Skin of body (tissue), 2 donors: ENCODE results near the gene FILIP1L. TPM values are rescaled to one million over a fixed set of nuclear protein-coding genes. Genes with fewer than 3 reads are reported as not detected.

Source experiments
- DNase-seq: peaks from one replicate; lab custom pipeline; 2025; lab: John Stamatoyannopoulos, UW
- total RNA-seq: library from RNA; depleted of rRNA; stranded (reverse); fragments of >200 nt; gene quantifications from one replicate; pipeline ENCODE4 v1.2.3, GENCODE V29; 2014

Gene FILIP1L
- total RNA-seq, 1 donor from 2014 or later: 40.1 TPM

DNA sequence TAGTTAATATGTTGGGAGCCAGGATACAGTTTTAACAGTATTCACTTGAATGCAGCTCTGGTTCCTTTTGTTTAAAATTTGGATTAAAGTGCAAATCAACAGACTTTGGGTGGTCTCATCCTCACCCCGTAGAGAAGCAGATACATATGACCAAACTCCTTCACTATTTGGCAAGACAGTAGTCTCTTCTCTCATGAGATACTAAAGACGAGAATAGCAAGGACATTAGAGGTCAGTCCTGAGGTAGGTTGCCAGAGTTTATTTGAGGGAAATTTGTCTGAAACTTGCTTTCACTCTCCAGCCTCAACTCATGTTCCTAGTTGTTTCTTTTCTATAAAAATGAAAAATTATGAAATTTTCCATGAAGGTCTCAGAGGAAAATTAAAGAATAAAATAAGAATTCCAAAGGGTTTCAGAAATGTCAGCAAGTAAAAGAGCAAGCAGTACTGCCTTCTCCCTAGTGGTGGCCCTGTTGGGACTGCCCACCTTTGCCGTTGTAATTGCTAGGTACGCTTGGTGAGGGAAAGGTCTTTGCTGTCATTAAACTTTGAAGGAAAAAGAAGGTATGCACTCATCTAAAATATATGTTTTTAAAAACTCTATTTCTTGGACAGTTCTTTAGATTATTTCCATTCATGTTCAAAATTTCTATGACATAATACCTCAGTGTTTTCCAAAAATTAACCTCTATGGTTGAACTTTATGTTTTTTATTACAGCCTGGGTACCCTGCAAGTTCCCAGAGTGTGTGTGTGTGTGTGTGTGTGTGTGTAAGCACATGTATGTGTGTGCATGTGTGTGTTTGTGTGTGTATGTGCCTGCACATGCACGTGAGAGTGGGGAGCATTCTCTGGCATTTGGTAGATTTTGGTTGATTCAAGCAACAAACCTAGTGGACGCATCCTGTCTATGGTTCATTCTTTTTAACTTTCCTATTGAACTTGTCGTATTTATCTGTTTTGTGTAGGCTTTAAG is 185.2 kb downstream of the FILIP1L start:
- DNase-seq: peak; percentile 68

DNA sequence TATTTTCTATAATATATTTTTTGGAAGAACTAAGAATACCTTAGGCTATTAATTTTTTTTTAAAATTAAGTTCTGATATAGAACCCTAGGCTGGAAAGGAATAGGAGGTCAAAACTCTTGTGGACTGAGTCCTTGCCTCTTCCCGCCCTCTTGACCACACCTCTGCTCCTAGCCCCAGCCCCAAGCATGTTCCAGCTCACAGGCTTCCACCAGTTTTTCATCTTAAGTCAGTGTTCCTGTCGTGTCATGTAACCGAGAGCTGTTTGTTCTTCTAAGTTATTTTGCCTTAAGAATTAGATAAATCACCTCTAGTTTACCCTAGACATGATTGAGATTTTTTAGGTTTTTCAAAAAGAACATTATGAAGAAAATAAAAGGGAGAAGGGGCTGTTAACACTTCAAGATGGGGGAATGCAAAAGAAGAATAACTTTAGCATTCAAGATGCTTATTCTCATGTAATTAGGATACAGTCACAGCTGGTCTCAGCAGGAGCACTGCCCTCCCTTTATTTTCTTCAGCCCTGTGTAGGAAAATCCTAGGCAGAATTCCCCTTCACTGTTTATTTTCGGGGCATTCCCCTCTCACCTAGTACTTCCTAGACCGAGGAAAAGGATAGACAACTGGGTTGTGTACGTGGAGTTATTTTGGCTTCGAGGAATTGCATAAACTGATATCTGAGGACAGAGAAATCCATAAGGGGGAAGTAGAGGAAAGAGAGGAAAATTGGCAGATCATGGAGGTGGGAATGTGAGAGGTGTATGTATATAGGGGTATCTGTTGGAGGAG is 186.4 kb downstream of the FILIP1L start:
- DNase-seq: no peak

GRCh38 chr3:99925584-99926230 is 188.6 kb downstream of the FILIP1L start:
- DNase-seq: peak; percentile 76

DNA sequence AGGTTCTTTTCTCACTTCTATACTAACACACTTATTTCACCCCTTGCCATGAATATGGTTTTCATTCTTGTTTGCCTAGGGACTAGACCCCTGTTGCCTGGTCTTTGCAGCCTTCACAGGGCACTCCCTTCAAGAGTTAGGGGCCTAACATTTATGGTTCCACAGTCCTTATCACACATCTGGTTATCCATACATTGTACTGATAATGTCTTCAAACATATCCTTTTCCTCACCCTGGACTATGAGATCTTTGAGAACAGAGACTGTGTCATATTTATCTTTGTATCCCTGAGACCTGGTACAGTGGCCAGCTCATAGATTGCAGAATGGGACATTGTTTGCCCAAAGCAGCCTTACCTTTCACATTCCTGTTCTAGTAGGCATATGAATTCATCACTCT is 190.4 kb downstream of the FILIP1L start:
- no peak for DNase-seq

DNA sequence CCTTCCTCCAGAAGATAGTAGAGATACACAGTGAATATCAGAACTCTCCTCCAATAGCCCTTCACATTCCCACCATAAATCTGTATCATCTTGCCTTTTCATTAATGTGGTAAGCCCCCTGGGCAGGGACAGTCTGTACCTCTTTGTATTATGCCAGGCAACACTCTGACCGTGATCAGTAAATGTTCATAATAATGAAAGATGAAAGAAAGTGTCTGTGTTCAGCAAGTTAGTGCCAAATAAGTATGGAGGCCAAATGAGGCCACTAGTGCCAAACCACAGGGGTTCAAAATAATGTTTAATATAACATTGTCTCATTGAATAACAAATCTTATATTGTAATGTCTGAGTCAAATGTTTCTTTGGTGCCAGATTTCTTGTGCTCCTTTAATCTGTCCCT is 192.3 kb downstream of the FILIP1L start:
- no peak for DNase-seq

GRCh38 chr3:99921377-99921695 is 193.0 kb downstream of the FILIP1L start:
- no peak for DNase-seq

DNA sequence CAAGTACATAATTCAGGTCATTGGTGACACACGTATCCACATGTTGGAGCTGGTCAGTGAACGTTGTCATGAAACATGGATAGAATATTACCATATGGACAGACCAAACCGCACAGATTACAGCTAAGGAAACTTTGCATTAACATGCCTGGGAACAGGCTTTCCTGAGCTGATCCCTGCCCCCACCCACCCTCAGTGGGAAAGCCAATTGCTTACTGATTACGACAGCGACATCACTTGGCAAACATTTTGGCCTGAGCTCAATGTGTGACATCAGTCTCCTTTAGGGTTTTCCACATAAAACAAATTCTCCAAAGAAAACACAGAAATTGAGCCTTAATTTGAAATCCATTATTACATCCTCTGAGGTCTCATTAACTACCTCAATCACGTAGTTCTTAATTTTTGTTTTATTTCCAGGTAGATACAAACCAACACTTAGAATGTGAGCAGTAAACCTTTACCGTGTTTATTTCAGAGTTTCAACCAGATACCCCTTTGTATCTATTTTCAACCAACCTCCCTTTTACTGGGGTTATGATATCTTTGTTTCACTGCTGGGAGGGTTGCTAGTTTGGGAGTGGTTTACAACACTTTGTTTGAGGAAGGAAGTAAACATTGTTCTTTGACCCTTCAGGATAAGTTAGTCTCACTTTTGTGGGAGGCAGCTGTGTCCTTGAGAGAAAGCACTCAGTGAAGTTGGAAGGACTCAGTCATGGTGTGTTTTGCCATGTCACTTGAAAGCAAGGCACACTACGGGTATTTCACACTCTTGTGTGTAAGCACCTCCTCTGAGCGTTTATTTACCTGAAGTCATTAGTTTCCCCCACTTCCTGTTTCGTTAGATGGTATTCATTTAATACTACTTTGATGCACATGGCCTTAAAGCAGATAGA is 193.6 kb downstream of the FILIP1L start:
- peak; percentile 96 for DNase-seq

- DNase-seq: no peak
These were observed 194.6 kb downstream of the FILIP1L start for GRCh38 chr3:99919694-99920093.

GRCh38 chr3:99918715-99919114 is 195.6 kb downstream of the FILIP1L start:
- peak; percentile 87 for DNase-seq

DNA sequence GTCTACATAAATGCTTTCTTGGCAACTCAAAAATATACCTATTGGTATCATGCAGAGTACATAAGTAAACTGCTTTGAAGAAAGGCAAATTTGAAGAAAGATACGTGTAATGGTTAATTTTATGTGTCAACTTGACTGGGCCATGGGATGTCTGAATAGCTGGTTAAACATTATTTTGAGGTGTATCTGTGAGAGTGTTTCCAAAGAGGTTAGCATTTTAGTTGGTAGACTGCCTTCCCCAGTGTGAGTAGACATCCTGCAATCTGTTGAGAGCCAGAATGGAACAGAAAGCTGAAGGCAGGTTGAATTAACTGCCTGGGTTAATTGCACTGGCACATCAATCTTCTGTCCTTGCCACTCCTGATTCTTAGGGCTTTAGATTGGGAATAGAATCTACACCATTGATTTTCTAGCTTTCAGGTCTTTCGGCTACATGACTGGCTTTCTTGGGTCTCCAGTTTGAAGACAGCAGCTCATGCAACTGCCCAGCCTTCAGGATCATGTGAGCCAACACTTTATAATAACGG is 198.3 kb downstream of the FILIP1L start:
- no peak for DNase-seq

- no peak for DNase-seq
These were observed 202.9 kb downstream of the FILIP1L start for GRCh38 chr3:99911433-99911832.

GRCh38 chr3:99910752-99911290 is 203.5 kb downstream of the FILIP1L start:
- DNase-seq: peak; percentile 61

GRCh38 chr3:99909714-99910495 is 204.4 kb downstream of the FILIP1L start:
- DNase-seq: no peak

DNA sequence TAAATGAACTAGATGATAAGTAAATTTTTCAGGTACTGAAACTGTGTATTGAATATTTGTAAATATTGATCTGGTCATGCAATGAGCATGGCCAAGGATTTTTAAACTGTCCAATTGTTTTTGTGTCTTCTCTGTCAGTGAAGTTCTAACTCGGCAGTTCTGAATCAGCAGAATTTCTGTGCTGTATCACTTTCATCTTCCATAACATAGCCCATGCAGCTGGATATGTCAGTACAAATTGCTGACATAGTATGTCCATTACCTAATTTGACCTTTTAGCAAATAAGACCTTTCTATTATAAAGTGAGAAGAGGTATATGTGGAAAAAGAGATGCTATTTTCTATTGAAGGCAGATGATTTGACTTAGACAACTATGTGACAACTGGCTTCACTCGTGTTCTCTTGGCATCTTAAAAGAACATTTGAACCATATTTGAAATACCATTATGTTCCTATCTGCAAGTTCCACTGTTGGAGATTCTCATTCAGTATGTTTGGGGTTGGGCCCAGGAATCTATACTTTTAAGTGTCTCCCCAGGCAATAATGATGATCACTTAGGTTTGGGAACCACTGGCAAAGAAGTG is 206.2 kb downstream of the FILIP1L start:
- no peak for DNase-seq

DNA sequence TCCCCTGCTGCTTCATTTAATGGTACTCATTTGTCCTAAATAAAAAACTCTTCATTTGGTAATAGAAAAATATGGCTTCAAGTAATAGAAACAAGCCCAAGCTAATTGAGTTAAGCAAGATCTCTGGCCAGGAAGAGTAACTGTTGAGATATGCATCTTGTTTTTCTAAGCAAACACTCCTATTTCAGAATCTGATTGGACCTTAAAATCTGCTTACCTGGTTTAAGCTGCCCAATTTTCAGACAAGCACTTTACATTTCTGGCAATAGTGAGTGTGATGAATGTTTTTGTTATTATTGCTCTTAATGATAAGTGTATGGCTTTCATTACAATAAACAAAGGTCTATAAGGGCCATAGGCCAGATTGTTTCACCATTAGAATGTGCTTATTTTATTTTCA is 210.4 kb downstream of the FILIP1L start:
- DNase-seq: no peak

- peak; percentile 65 for DNase-seq
These were observed 212.2 kb downstream of the FILIP1L start for GRCh38 chr3:99902091-99902490.

- DNase-seq: peak; percentile 98
These were observed 212.9 kb downstream of the FILIP1L start for GRCh38 chr3:99901200-99901926.

GRCh38 chr3:99900248-99900647 is 214.1 kb downstream of the FILIP1L start:
- DNase-seq: no peak

DNA sequence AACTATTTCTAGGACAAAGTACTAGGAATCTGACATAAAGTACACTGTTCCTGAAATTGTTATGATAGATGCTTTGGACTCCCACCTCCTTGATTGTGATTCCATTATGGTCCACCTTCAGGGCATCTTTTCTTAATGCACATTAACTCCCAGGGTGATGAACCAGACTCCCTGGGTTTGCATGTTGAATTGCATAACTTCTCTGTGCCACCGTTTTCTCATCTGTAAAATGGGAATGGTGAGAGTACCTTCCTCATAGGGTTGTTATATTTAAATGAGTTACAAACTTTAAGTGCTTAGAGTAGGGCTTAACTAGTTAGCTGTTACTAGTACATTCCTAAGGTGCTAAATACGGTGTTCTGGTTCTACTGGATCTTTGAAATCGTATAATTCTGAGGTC is 214.7 kb downstream of the FILIP1L start:
- DNase-seq: no peak
